SK-MEL-5 (cell line): Measurements from ENCODE around the gene B3GNT3. TPM values are rescaled to one million over a fixed set of nuclear protein-coding genes. Genes with fewer than 3 reads are reported as not detected.
"Not testable (repeated sequence)": the region's sequence is repeated elsewhere in the genome, so short reads cannot be mapped to it uniquely, and the experiment has no call there.

Experiments used
- DNase-seq: peaks from one replicate; pipeline ENCODE4 v3.0.0-alpha.2; 2016; ENCODE audit warnings: low read depth, low spot score
- in situ Hi-C: cut with HindIII; loops from 2 replicates; pipeline ENCODE4 v1.10.0; 2016; ENCODE audit warnings: low sequenced_read_pairs, high pct_unique_total_duplicates, low pct_unique_long_range_greater_than_20kb
- total RNA-seq: library from RNA; depleted of rRNA; stranded (reverse); fragments of >200 nt; shearing (Covaris generic); gene quantifications from 2 replicates; pipeline ENCODE4 v1.2.3, GENCODE V29; 2014

B3GNT3 gene
- total RNA-seq, 1 experiment from 2014 or later: not detected

- in situ Hi-C loops: no loop called here
- DNase-seq: peak; percentile 87
These were observed 32.3 kb upstream of the B3GNT3 start for GRCh38 chr19:17762505-17763229.

- in situ Hi-C loops: no loop called here
- DNase-seq: no peak
These were observed 30.6 kb upstream of the B3GNT3 start for GRCh38 chr19:17764348-17764747.

- DNase-seq: no peak
- in situ Hi-C loops: no loop called here
These were observed 29.8 kb upstream of the B3GNT3 start for GRCh38 chr19:17765069-17765618.

GRCh38 chr19:17766543-17767131 lies 28.3 kb upstream of the B3GNT3 start:
- in situ Hi-C loops: no loop called here
- DNase-seq: peak; percentile 90

GRCh38 chr19:17767559-17767958 lies 27.4 kb upstream of the B3GNT3 start:
- DNase-seq: no peak
- in situ Hi-C loops: no loop called here

- no peak for DNase-seq
- in situ Hi-C loops: no loop called here
These were observed 24.3 kb upstream of the B3GNT3 start for GRCh38 chr19:17770613-17771012.

- peak; percentile 29 for DNase-seq
- in situ Hi-C loops: no loop called here
These were observed 22.8 kb upstream of the B3GNT3 start for GRCh38 chr19:17772172-17772571.

- in situ Hi-C loops: no loop called here
- DNase-seq: peak; percentile 74
These were observed 19.6 kb upstream of the B3GNT3 start for GRCh38 chr19:17775245-17775927.

- DNase-seq: no peak
- in situ Hi-C loops: no loop called here
These were observed 18.7 kb upstream of the B3GNT3 start for GRCh38 chr19:17775991-17776803.

GRCh38 chr19:17777840-17778239 lies 17.1 kb upstream of the B3GNT3 start:
- in situ Hi-C loops: not testable (repeated sequence)

GRCh38 chr19:17778251-17778967 lies 16.5 kb upstream of the B3GNT3 start:
- in situ Hi-C loops: no loop called here
- DNase-seq: peak; percentile 62

More at GRCh38 chr19:17777840-17778239, 17.1 kb upstream of the B3GNT3 start:
- DNase-seq: not testable (repeated sequence)

GRCh38 chr19:17778968-17779929 lies 15.7 kb upstream of the B3GNT3 start:
- in situ Hi-C loops: no loop called here
- DNase-seq: peak; percentile 74

GRCh38 chr19:17780781-17781180 lies 14.2 kb upstream of the B3GNT3 start:
- in situ Hi-C loops: no loop called here
- DNase-seq: no peak

- in situ Hi-C loops: not testable (repeated sequence)
These were observed 11.2 kb upstream of the B3GNT3 start for GRCh38 chr19:17783721-17784120.

GRCh38 chr19:17784201-17785008 lies 10.5 kb upstream of the B3GNT3 start:
- in situ Hi-C loops: no loop called here

More at GRCh38 chr19:17783721-17784120, 11.2 kb upstream of the B3GNT3 start:
- DNase-seq: not testable (repeated sequence)

More at GRCh38 chr19:17784201-17785008, 10.5 kb upstream of the B3GNT3 start:
- peak; percentile 83 for DNase-seq
